ENCODE measurements around the gene RNF225.

GRCh38 chr19:58352760-58353671, 42.4 kb upstream of the RNF225 start, which contains the start of gene A1BG:
- TF ChIP-seq POLR2A (IDR thresholded peaks at IDR 0.05): no peak
- TF ChIP-seq CTCF (IDR thresholded peaks at IDR 0.05 in 4 of 5, conservative IDR thresholded peaks at IDR 0.05 in 1 of 5): no peak
